Trophoblast cell (in vitro differentiated cells and primary cell): Measurements from ENCODE around the gene FCGBP.

Source experiments
- DNase-seq, 2 donors: peaks; one replicate each; pipeline ENCODE4 v3.0.0-alpha.2; 2016
- H2AFZ ChIP-seq: 2 replicates; pipeline ENCODE4 v1.6.1; 2013; ENCODE audit warnings: low read length, moderate library complexity, mild to moderate bottlenecking; ENCODE audit not compliant: insufficient read depth, poor library complexity
- H2AK5ac ChIP-seq: 2 replicates; pipeline ENCODE4 v1.6.1; 2013; ENCODE audit warnings: mild to moderate bottlenecking, low read length
- H2BK120ac ChIP-seq: 2 replicates; pipeline ENCODE4 v1.6.1; 2013; ENCODE audit warnings: low read length, mild to moderate bottlenecking, moderate library complexity; ENCODE audit not compliant: insufficient read depth, poor library complexity
- H2BK12ac ChIP-seq: 2 replicates; pipeline ENCODE4 v1.6.1; 2013; ENCODE audit warnings: mild to moderate bottlenecking, low read length, moderate library complexity
- H2BK5ac ChIP-seq: 2 replicates; pipeline ENCODE4 v1.6.1; 2013; ENCODE audit warnings: low read length, low read depth, moderate library complexity, mild to moderate bottlenecking; ENCODE audit not compliant: poor library complexity
- H3K14ac ChIP-seq: 2 replicates; pipeline ENCODE4 v1.6.1; 2013; ENCODE audit warnings: mild to moderate bottlenecking, low read length
- H3K18ac ChIP-seq: 2 replicates; pipeline ENCODE4 v1.6.1; 2013; ENCODE audit warnings: mild to moderate bottlenecking, low read length
- H3K23ac ChIP-seq: 2 replicates; pipeline ENCODE4 v1.6.1; 2013; ENCODE audit warnings: low read length
- H3K27ac ChIP-seq: 2 replicates; pipeline ENCODE4 v1.5.1; 2013; ENCODE audit warnings: low read depth, mild to moderate bottlenecking, inconsistent platforms, low read length, moderate library complexity
- H3K27me3 ChIP-seq: 2 replicates; pipeline ENCODE4 v1.6.1; 2013; ENCODE audit warnings: inconsistent platforms, mild to moderate bottlenecking, low read length, moderate library complexity; ENCODE audit not compliant: insufficient read depth
- H3K36me3 ChIP-seq, 2 experiments: 1 replicate in 1 of 2; 2 replicates in 1 of 2; pipeline ENCODE4 v1.6.1; 2013; ENCODE audit warnings: low read length in 2 of 2, mild to moderate bottlenecking in 2 of 2, moderate library complexity in 1 of 2; ENCODE audit not compliant: insufficient read depth in 2 of 2, control insufficient read depth in 1 of 2
- H3K4ac ChIP-seq: 2 replicates; pipeline ENCODE4 v1.6.1; 2013; ENCODE audit warnings: low read depth, mild to moderate bottlenecking, low read length, moderate library complexity
- H3K4me1 ChIP-seq, 2 experiments: 1 replicate in 1 of 2; 2 replicates in 1 of 2; pipeline ENCODE4 v1.6.1; 2013; ENCODE audit warnings: low read length in 2 of 2, mild to moderate bottlenecking in 2 of 2, moderate library complexity in 1 of 2; ENCODE audit not compliant: insufficient read depth in 2 of 2, control insufficient read depth in 1 of 2
- H3K4me2 ChIP-seq: 2 replicates; pipeline ENCODE4 v1.6.1; 2013; ENCODE audit warnings: inconsistent platforms, mild to moderate bottlenecking, low read length, moderate library complexity
- H3K4me3 ChIP-seq: 2 replicates; pipeline ENCODE4 v1.5.1; 2013; ENCODE audit warnings: mild to moderate bottlenecking, low read depth, low read length, inconsistent platforms
- H3K79me1 ChIP-seq: one replicate; pipeline ENCODE4 v1.6.1; 2013; ENCODE audit warnings: low read length
- H3K79me2 ChIP-seq: 2 replicates; pipeline ENCODE4 v1.6.1; 2013; ENCODE audit warnings: low read length, mild to moderate bottlenecking; ENCODE audit not compliant: control insufficient read depth, insufficient read depth, poor library complexity
- H3K9ac ChIP-seq: 2 replicates; pipeline ENCODE4 v1.6.1; 2013; ENCODE audit warnings: mild to moderate bottlenecking, low read length
- H3K9me3 ChIP-seq: 2 replicates; pipeline ENCODE4 v1.6.1; 2013; ENCODE audit warnings: low read depth, mild to moderate bottlenecking, control low read depth, inconsistent platforms, low read length; ENCODE audit not compliant: insufficient read depth
- H4K12ac ChIP-seq: 2 replicates; pipeline ENCODE4 v1.6.1; 2013; ENCODE audit warnings: low read depth, mild to moderate bottlenecking, low read length, moderate library complexity
- H4K8ac ChIP-seq: 2 replicates; pipeline ENCODE4 v1.6.1; 2013; ENCODE audit warnings: low read depth, mild to moderate bottlenecking, low read length, moderate library complexity
- H4K91ac ChIP-seq: one replicate; pipeline ENCODE4 v1.6.1; 2013; ENCODE audit warnings: low read depth, mild to moderate bottlenecking, low read length, moderate library complexity
- WGBS: extraction: QIAGEN DNeasy Blood & Tissue Kit; methylation state at CpG from one replicate; pipeline ENCODE4 v1.1.7; 2013; ENCODE audit warnings: missing lambda C conversion rate; ENCODE audit not compliant: insufficient read length, insufficient coverage; ENCODE audit errors: extremely low coverage; 5-methylcytosine and 5-hydroxymethylcytosine counted together

FCGBP gene

DNA sequence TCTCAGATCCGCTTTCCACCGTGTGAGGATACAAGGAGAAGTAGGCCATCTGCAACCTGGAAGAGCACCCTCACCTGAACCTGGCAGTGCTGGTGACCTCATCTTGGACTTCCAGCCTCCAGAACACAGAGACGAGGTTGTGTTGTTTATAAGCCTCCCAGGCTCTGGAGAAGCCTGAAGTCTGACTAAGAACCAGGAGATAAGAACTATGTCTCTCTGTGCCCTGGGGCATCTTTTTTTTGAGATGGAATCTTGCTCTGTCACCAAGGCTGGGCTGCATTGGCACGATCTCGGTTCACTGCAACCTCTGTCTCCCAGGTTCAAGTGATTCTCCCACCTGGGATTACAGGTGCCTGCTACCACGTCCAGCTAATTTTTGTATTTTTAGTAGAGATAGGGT lies 14.5 kb downstream of the FCGBP start:
- H2AFZ ChIP-seq: no peak overlapping the region
- no peak overlapping the region for H4K12ac ChIP-seq
- no peaks in the 10 kb centered on the region for H3K36me3 ChIP-seq
- no peaks in the 10 kb centered on the region for H3K27me3 ChIP-seq
- no peaks in the 10 kb centered on the region for H3K4me1 ChIP-seq
- H3K79me2 ChIP-seq: no peaks in the 10 kb centered on the region
- no peak overlapping the region for H4K8ac ChIP-seq
- no peak overlapping the region for H2BK12ac ChIP-seq
- H3K14ac ChIP-seq: no peak overlapping the region
- no peak overlapping the region for H2AK5ac ChIP-seq
- H3K9ac ChIP-seq: no peak overlapping the region
- no peak overlapping the region for H3K23ac ChIP-seq
- H3K18ac ChIP-seq: no peak overlapping the region
- no peak overlapping the region for H2BK120ac ChIP-seq
- H3K4me3 ChIP-seq: no peak overlapping the region
- H3K4ac ChIP-seq: no peak overlapping the region
- no peak overlapping the region for H2BK5ac ChIP-seq
- no peak overlapping the region for H3K27ac ChIP-seq
- peaks cover 2% of the 10 kb centered on the region for H3K9me3 ChIP-seq
- no peak overlapping the region for H4K91ac ChIP-seq
- DNase-seq: peak; percentile 94 to 99
- H3K4me2 ChIP-seq: no peak overlapping the region
- no CpG with 5 or more reads among the region's 6 CpGs for WGBS
- no peaks in the 10 kb centered on the region for H3K79me1 ChIP-seq

DNA sequence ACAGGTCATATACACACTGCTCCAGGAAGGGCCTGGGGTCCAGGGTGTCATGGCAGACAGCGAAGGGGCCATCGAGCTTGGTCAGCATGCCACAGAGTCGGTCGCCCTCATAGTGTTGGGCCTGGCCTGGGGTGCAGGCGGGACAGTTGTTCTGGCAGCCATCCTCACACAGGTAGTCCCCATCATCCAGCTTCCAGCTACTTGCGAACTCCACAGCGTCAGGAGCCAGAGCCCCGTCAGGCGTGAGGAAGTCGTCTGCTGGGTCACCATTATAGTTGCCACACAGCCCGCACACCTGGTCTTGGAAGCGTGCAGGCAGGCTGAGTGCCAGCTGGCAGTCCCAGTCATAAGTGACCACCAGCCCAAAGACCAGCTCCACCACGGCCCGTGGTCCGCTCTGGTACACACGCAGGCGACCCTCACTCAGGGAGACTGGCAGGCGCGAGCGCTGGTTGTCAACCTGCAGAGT lies 16.2 kb downstream of the FCGBP start:
- H3K36me3 ChIP-seq: no peaks in the 10 kb centered on the region
- H2BK120ac ChIP-seq: no peak overlapping the region
- H3K9me3 ChIP-seq: peaks cover 2% of the 10 kb centered on the region
- no peak overlapping the region for H3K4ac ChIP-seq
- H2BK12ac ChIP-seq: no peak overlapping the region
- H2BK5ac ChIP-seq: no peak overlapping the region
- H3K27me3 ChIP-seq: no peaks in the 10 kb centered on the region
- H3K4me2 ChIP-seq: no peak overlapping the region
- DNase-seq: no peak
- H3K23ac ChIP-seq: no peak overlapping the region
- H3K4me3 ChIP-seq: peak overlapping the region; percentile 10
- H3K4me1 ChIP-seq: no peaks in the 10 kb centered on the region
- H4K91ac ChIP-seq: no peak overlapping the region
- H3K14ac ChIP-seq: no peak overlapping the region
- no peaks in the 10 kb centered on the region for H3K79me2 ChIP-seq
- H4K8ac ChIP-seq: no peak overlapping the region
- no peaks in the 10 kb centered on the region for H3K79me1 ChIP-seq
- no peak overlapping the region for H3K9ac ChIP-seq
- H4K12ac ChIP-seq: no peak overlapping the region
- H2AK5ac ChIP-seq: no peak overlapping the region
- no peak overlapping the region for H3K27ac ChIP-seq
- H3K18ac ChIP-seq: no peak overlapping the region
- H2AFZ ChIP-seq: no peak overlapping the region
- WGBS: no CpG with 5 or more reads among the region's 20 CpGs

- Histone ChIP-seq H2AFZ (no peak overlapping the region), H3K4me3 (peak overlapping the region; percentile 10), H3K14ac (no peak overlapping the region), H3K4me2 (no peak overlapping the region), H4K8ac (no peak overlapping the region), H3K18ac (no peak overlapping the region), H3K4me1 (no peaks in the 10 kb centered on the region), H2AK5ac (no peak overlapping the region), H3K9ac (no peak overlapping the region), H3K27ac (no peak overlapping the region), H2BK5ac (no peak overlapping the region), H3K36me3 (no peaks in the 10 kb centered on the region), H4K91ac (no peak overlapping the region), H3K79me1 (no peaks in the 10 kb centered on the region), H3K27me3 (no peaks in the 10 kb centered on the region), H3K9me3 (peaks cover 2% of the 10 kb centered on the region), H4K12ac (no peak overlapping the region), H3K79me2 (no peaks in the 10 kb centered on the region), H2BK12ac (no peak overlapping the region), H2BK120ac (no peak overlapping the region), H3K4ac (no peak overlapping the region), H3K23ac (no peak overlapping the region)
- no CpG with 5 or more reads among the region's 9 CpGs for WGBS
- no peak for DNase-seq
Measured at GRCh38 chr19:39917561-39918182, 16.8 kb downstream of the FCGBP start.

DNA sequence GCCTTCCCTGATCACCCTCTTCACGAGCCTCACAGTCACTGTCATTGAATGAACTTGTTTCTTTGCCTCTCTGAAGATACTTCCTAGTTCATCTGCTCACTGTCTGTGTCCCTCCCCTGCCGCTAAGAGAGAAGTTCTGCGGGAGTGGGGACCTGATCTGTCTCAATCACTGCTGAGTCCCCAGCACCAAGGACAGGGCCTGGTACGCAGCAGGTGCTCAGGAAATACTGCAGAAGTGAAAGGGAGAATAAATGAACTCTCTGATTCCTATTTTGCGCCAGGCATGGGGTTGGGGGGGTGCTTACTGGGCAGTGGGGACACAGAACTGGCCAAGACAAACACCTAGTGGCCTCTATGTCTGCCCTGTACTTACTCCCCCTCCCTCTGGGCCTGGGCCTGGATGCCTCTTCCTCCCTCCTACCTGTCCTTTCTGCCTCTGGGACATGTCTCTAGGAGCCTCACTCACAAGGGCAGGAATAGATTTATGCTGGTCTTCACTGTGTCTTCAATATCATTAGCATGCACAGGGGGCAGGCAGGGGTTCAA lies 17.5 kb downstream of the FCGBP start:
- H3K27ac ChIP-seq: no peak overlapping the region
- no CpG with 5 or more reads among the region's 5 CpGs for WGBS
- DNase-seq: no peak
- H3K79me2 ChIP-seq: no peaks in the 10 kb centered on the region
- no peaks in the 10 kb centered on the region for H3K36me3 ChIP-seq
- no peak overlapping the region for H3K23ac ChIP-seq
- H3K14ac ChIP-seq: no peak overlapping the region
- H4K12ac ChIP-seq: no peak overlapping the region
- no peak overlapping the region for H3K4me3 ChIP-seq
- H2BK120ac ChIP-seq: no peak overlapping the region
- H3K4me2 ChIP-seq: no peak overlapping the region
- no peak overlapping the region for H4K91ac ChIP-seq
- no peaks in the 10 kb centered on the region for H3K4me1 ChIP-seq
- H3K4ac ChIP-seq: no peak overlapping the region
- no peak overlapping the region for H2AK5ac ChIP-seq
- H3K18ac ChIP-seq: no peak overlapping the region
- no peak overlapping the region for H3K9ac ChIP-seq
- no peaks in the 10 kb centered on the region for H3K79me1 ChIP-seq
- H4K8ac ChIP-seq: no peak overlapping the region
- no peak overlapping the region for H2BK5ac ChIP-seq
- H2BK12ac ChIP-seq: no peak overlapping the region
- no peak overlapping the region for H2AFZ ChIP-seq
- H3K27me3 ChIP-seq: no peaks in the 10 kb centered on the region
- H3K9me3 ChIP-seq: peaks cover 2% of the 10 kb centered on the region
